Measurements from ENCODE around the gene TAL1. TPM values are rescaled to one million over a fixed set of nuclear protein-coding genes. Genes with fewer than 3 reads are reported as not detected.

The TAL1 gene
- total and polyA plus RNA-seq, 2 of the 13 experiments (the other 11 are each of a cell fraction or from before 2014, with no cell fraction given), result 0.05 TPM; not detected in 1

DNA sequence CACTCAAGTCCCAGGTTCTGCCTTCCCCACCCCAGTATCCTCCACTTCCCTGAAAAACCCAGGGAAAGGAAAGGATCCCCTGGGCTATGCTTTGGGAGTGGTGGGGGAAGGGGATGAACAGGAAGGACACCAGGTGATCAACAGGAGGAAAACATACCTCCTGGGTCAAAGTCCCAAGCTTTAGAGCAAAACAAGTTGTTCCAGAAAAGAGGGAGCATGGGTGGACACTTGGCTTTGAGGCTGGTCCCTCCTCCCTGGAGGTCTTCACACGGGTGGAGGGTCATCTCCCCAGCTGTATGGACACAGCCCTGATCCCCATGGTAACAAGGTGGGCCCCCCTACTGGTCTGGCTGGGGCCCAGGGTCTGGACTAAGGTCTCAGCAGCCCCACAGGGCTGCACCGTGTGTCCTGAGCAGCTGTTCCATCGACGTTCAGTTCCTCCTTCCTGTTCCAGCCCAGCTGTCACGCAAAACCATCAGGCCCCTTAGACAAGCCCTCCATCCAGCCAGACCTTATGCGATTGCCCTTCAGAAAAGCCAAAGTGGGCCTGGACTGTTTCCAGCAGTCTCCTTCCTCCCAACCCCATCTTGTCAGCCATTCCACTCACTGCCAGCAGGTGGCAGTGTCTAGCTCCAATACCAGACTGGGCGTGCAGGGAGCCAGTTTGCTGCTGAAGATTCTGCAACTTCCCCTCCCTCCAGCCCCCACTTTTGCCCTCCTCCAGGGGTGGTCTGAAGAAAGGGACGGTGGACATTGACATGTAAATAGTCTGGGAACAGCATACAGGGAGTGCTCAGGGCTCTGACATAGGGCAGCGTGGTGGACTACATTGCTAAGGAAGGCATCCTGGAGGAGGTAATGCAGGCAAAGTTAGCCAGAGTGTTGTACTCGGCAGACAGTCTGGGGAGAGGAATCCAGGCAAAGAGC is 39.3 kb downstream of the TAL1 start (continued):
- peak; percentile 17 for TF ChIP-seq SKI (IDR thresholded peaks at IDR 0.05; ENCODE audit: partially characterized antibody)
- no peak for TF ChIP-seq NR2F6 (IDR thresholded peaks at IDR 0.05)
- peak; percentile 57 for TF ChIP-seq NR2F6 (CRISPR knock-in tag; IDR thresholded peaks at IDR 0.05)
- no peak for TF ChIP-seq SATB2 (CRISPR knock-in tag; IDR thresholded peaks at IDR 0.05)
- TF ChIP-seq PHB2 (IDR thresholded peaks at IDR 0.05; ENCODE audit: partially characterized antibody), result no peak
- TF ChIP-seq, protein P1, sequence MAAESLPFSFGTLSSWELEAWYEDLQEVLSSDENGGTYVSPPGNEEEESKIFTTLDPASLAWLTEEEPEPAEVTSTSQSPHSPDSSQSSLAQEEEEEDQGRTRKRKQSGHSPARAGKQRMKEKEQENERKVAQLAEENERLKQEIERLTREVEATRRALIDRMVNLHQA (CRISPR knock-in tag; IDR thresholded peaks at IDR 0.05), result no peak
- peak; percentile 51 for TF ChIP-seq SAP130 (CRISPR knock-in tag; IDR thresholded peaks at IDR 0.05; ENCODE audit: low read depth)
- no peak for TF ChIP-seq NR1H2 (CRISPR knock-in tag; IDR thresholded peaks at IDR 0.05; ENCODE audit: borderline replicate concordance, low read depth)
- TF ChIP-seq, protein P2, sequence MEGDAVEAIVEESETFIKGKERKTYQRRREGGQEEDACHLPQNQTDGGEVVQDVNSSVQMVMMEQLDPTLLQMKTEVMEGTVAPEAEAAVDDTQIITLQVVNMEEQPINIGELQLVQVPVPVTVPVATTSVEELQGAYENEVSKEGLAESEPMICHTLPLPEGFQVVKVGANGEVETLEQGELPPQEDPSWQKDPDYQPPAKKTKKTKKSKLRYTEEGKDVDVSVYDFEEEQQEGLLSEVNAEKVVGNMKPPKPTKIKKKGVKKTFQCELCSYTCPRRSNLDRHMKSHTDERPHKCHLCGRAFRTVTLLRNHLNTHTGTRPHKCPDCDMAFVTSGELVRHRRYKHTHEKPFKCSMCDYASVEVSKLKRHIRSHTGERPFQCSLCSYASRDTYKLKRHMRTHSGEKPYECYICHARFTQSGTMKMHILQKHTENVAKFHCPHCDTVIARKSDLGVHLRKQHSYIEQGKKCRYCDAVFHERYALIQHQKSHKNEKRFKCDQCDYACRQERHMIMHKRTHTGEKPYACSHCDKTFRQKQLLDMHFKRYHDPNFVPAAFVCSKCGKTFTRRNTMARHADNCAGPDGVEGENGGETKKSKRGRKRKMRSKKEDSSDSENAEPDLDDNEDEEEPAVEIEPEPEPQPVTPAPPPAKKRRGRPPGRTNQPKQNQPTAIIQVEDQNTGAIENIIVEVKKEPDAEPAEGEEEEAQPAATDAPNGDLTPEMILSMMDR (CRISPR knock-in tag; IDR thresholded peaks at IDR 0.05), result peak; percentile 98
- peak; percentile 31; the same call in 1 of the 2 replicates for TF ChIP-seq HOXD1 (CRISPR knock-in tag; IDR thresholded peaks at IDR 0.05)
- TF ChIP-seq RCOR2 (CRISPR knock-in tag; IDR thresholded peaks at IDR 0.05), result peak; percentile 25; the same call in 1 of the 2 replicates
- TF ChIP-seq ZNF382 (CRISPR knock-in tag; IDR thresholded peaks at IDR 0.05; ENCODE audit: borderline replicate concordance), result no peak
- TF ChIP-seq, protein P3, sequence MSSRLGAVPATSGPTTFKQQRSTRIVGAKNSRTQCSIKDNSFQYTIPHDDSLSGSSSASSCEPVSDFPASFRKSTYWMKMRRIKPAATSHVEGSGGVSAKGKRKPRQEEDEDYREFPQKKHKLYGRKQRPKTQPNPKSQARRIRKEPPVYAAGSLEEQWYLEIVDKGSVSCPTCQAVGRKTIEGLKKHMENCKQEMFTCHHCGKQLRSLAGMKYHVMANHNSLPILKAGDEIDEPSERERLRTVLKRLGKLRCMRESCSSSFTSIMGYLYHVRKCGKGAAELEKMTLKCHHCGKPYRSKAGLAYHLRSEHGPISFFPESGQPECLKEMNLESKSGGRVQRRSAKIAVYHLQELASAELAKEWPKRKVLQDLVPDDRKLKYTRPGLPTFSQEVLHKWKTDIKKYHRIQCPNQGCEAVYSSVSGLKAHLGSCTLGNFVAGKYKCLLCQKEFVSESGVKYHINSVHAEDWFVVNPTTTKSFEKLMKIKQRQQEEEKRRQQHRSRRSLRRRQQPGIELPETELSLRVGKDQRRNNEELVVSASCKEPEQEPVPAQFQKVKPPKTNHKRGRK (CRISPR knock-in tag; IDR thresholded peaks at IDR 0.05), result no peak
- 0 out of 2 replicates have a peak, but pooled peaks have one; percentile 50 for TF ChIP-seq BRD4 (CRISPR knock-in tag; IDR thresholded peaks at IDR 0.05)
- TF ChIP-seq ZNF792 (CRISPR knock-in tag; IDR thresholded peaks at IDR 0.05), result peak; percentile 63; the same call in 1 of the 2 replicates
- peak; percentile 34; the same call in 1 of the 2 replicates for TF ChIP-seq HMG20A (CRISPR knock-in tag; IDR thresholded peaks at IDR 0.05; ENCODE audit: borderline replicate concordance)
- TF ChIP-seq ZNF207 (IDR thresholded peaks at IDR 0.05; ENCODE audit: borderline replicate concordance), result no peak
- TF ChIP-seq, protein P4, sequence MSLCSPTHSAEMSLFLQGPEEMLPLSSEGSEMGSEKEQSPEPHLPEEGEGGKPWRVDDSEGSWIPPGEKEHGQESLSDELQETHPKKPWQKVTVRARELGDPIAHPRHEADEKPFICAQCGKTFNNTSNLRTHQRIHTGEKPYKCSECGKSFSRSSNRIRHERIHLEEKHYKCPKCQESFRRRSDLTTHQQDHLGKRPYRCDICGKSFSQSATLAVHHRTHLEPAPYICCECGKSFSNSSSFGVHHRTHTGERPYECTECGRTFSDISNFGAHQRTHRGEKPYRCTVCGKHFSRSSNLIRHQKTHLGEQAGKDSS (CRISPR knock-in tag; IDR thresholded peaks at IDR 0.05; ENCODE audit: borderline replicate concordance, low read depth), result 0 out of 2 replicates have a peak, but pooled peaks have one; percentile 33
- TF ChIP-seq REXO4 (CRISPR knock-in tag; IDR thresholded peaks at IDR 0.05; ENCODE audit: borderline replicate concordance), result no peak
- peak; percentile 71; the same call in 1 of the 2 replicates for TF ChIP-seq ZNF335 (CRISPR knock-in tag; IDR thresholded peaks at IDR 0.05)
- peak; percentile 36; the same call in 1 of the 2 replicates for TF ChIP-seq DPF2 (CRISPR knock-in tag; IDR thresholded peaks at IDR 0.05; ENCODE audit: borderline replicate concordance, low read depth)
- no peak for TF ChIP-seq ZKSCAN1 (IDR thresholded peaks at IDR 0.05; ENCODE audit: low read length)
- peak; percentile 73; the same call in 1 of the 2 replicates for TF ChIP-seq ZFP37 (CRISPR knock-in tag; IDR thresholded peaks at IDR 0.05; ENCODE audit: borderline replicate concordance)
- peak; percentile 39; the same call in 1 of the 2 replicates for TF ChIP-seq ZMYM3 (CRISPR knock-in tag; IDR thresholded peaks at IDR 0.05)
- TF ChIP-seq NFIC (IDR thresholded peaks at IDR 0.05; ENCODE audit: low read length), result peak; percentile 48; the same call in 1 of the 2 replicates
